Measurements from ENCODE around the gene SPRED3.

- TF ChIP-seq SIN3A (conservative IDR thresholded peaks at IDR 0.05 in 1 of 2, IDR thresholded peaks at IDR 0.05 in 1 of 2; ENCODE audit: low read depth in 1 of 2, low read length in 2 of 2) = no peak
- no peak for TF ChIP-seq CEBPB (IDR thresholded peaks at IDR 0.05; ENCODE audit: low read depth, low read length)
- TF ChIP-seq POLR2AphosphoS5 (IDR thresholded peaks at IDR 0.05; ENCODE audit: low read depth, low read length) = no peak
- no peak for TF ChIP-seq RAD21 (IDR thresholded peaks at IDR 0.05 in 1 of 2, conservative IDR thresholded peaks at IDR 0.05 in 1 of 2; ENCODE audit: low read depth in 2 of 2, low read length in 2 of 2)
- TF ChIP-seq CTCF (IDR thresholded peaks at IDR 0.05; ENCODE audit: control extremely low read depth in 1 of 3, insufficient read depth in 1 of 3, low read depth in 1 of 3, low read length in 3 of 3) = no peak
- no peak for TF ChIP-seq YY1 (IDR thresholded peaks at IDR 0.05; ENCODE audit: low read depth, low read length)
- no peak for TF ChIP-seq ATF3 (IDR thresholded peaks at IDR 0.05; ENCODE audit: insufficient read depth, low read depth, low read length)
- TF ChIP-seq MAFK (IDR thresholded peaks at IDR 0.05; ENCODE audit: low read depth, low read length) = no peak
- no peak for TF ChIP-seq EP300 (IDR thresholded peaks at IDR 0.05; ENCODE audit: borderline replicate concordance in 1 of 2, low read depth in 2 of 2, low read length in 2 of 2)
- no peak for TF ChIP-seq GTF2F1 (IDR thresholded peaks at IDR 0.05; ENCODE audit: borderline replicate concordance, low read depth, low read length)
- no peak for TF ChIP-seq SIX5 (IDR thresholded peaks at IDR 0.05; ENCODE audit: low read depth, low read length)
These were observed 56.9 kb downstream of the SPRED3 start for GRCh38 chr19:38445362-38445761.
